LNCaP clone FGC (cell line): Measurements from ENCODE around the gene CEND1.

ENCODE experiments used
- DNase-seq: peaks from one replicate; pipeline ENCODE4 v3.0.0-alpha.2; 2011; ENCODE audit warnings: low read depth
- H3K4me3 ChIP-seq: 2 replicates; pipeline ENCODE4 v1.5.1; 2011; ENCODE audit warnings: mild to moderate bottlenecking, low read depth, low read length, control low read depth
- CTCF ChIP-seq: IDR thresholded peaks from 2 replicates; pipeline ENCODE4 v1.5.1; 2012; ENCODE audit warnings: mild to moderate bottlenecking; ENCODE audit not compliant: control insufficient read depth, insufficient read depth; ENCODE audit errors: extremely low read depth

Gene CEND1

DNA sequence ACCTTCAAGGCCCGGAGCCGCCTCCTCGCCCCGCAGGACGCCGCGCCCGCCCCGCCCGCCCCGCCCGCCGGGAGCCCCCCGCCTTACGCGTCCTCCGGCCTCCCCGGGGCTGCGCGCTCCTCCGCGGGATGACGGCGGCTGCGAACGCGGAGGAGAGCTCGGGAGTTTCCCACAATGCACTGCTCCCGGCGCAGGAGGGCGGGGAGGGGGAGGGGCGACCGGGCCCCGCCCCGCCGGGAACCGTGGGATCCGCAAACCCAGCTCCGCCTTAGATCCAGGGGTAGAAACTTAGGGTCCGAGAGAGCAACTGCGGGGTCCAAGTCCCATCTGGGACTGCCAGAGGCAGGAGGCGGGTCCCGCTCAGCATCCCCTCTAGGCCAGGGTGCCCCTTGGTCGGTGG, at the start of gene CEND1:
Gene CEND1, minus strand, starts transcription at position 148 of the 400 bp plus-strand sequence. CDS start 1,514 bp downstream, outside the sequence.
- no peak for TF ChIP-seq CTCF
- DNase-seq: no peak
- no peak within 1 kb of the TSS for H3K4me3 ChIP-seq

DNA sequence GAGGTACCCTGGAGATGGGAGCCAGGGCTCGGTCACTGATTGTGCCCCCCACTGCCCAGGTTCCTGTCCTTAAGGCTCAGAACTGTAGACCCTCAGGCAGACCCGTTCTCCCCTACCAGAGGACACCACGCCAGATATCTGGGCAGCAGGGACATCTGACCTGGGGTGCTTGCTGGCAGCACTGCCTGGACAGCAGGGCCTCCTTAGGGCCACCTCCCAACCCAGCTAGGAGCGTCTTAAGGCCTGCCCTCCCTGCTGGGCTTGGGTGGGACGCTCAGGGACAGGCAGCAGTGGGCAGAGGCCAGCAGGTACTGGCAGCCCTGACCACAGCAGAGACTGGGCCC, 49.4 kb upstream of the CEND1 start:
- no peak overlapping the region for H3K4me3 ChIP-seq
- no peak for TF ChIP-seq CTCF
- no peak for DNase-seq

DNA sequence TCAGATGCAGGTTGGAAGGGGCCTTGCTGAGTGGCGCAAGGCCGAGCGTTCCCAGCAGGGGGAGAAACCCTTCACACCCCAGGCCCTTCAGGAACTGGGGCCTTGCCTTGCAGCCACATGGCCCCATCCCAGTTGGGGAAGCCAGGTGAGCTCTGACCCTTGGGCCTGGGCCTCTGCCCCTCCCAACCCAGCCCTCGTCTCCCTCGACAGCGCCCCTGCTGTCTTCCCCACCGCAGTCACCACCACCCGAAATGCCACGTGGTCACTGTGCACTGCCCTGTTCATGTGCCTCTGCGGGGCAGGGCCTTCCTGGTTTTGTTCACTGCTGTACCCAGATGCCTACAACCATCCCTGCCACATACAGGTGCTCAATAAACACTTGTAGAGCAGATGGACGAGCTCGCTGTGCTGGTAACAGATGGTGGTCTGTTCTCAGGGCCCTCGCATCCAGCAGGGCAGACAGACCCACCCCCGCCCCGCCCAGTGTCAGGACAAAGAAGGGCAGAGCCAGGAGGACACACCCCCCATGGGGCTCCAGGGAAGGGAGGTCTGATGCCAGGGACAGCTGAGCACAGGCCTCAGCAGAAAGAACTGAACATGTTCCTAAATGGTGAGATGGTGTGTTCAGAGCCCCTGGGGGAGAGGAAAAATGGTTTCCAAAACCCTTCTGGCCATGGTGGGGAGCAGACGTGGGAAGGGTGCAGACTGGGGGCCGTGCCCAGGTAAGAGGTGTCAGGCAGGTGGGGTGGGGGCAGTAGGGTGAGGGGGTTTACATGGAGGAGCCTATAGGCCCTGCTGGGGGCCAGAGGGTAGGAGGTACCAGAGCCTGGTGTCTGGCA, 48.8 kb upstream of the CEND1 start:
- TF ChIP-seq CTCF: no peak
- no peak for DNase-seq
- H3K4me3 ChIP-seq: no peak overlapping the region

DNA sequence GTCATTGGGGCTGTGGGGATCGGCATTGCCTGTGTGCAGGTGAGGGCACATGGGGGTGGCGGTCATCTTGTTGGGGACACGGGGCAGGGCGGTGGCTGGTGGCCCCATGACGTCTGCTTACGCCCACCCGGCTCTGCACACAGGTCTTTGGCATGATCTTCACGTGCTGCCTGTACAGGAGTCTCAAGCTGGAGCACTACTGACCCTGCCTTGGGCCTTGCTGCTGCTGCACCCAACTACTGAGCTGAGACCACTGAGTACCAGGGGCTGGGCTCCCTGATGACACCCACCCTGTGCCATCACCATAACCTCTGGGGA, 48.1 kb upstream of the CEND1 start:
- TF ChIP-seq CTCF: no peak
- DNase-seq: no peak
- H3K4me3 ChIP-seq: no peak overlapping the region

DNA sequence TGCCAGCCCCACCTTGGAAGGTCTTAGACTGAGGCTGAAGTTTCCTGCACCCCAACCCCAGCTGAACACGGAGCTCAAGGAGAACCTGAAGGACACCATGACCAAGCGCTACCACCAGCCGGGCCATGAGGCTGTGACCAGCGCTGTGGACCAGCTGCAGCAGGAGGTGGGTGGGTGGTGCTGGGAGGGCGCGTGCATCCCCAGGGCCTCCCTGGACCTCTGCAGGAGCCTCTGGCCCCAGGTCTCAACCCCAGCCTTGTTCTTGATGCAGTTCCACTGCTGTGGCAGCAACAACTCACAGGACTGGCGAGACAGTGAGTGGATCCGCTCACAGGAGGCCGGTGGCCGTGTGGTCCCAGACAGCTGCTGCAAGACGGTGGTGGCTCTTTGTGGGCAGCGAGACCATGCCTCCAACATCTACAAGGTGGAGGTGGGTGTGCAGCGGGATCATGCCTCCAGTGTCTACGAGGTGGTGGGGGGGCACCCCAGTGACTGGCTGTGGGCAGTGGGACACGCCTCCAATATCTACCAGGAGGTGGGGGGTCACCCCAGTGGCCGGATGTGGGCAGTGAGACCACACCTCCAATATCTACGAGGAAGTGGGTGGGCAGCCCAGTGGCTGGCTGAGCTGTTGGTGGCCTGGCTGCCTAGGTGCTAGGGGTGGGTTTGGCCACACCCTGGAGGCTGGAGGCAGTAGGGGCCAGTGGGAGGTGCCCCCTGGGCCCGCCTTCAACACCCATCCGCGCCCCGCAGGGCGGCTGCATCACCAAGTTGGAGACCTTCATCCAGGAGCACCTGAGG, 47.5 kb upstream of the CEND1 start:
- no peak for DNase-seq
- TF ChIP-seq CTCF: no peak

GRCh38 chr11:836700-837099, 46.8 kb upstream of the CEND1 start:
- TF ChIP-seq CTCF: no peak

More for the DNA sequence above, 47.5 kb upstream of the CEND1 start:
- H3K4me3 ChIP-seq: no peak overlapping the region

More at GRCh38 chr11:836700-837099, 46.8 kb upstream of the CEND1 start:
- no peak for DNase-seq
- H3K4me3 ChIP-seq: no peak overlapping the region
